ENCODE measurements around the gene PNKD. TPM values are rescaled to one million over a fixed set of nuclear protein-coding genes. Genes with fewer than 3 reads are reported as not detected.

Gene PNKD
- total and polyA plus RNA-seq, 4 donors: 26.9 to 108 (median 65.7) TPM

- no peaks in the 10 kb centered on the region for H3K27me3 ChIP-seq (ENCODE audit: control insufficient read depth in 1 of 2, insufficient read depth in 2 of 2, low read length in 1 of 2)
- intact Hi-C loops (cut with DNase I): no loop called here
- H3K36me3 ChIP-seq (ENCODE audit: control insufficient read depth in 1 of 2, insufficient read depth in 2 of 2, low read length in 1 of 2): no peaks in the 10 kb centered on the region
- no peaks in the 10 kb centered on the region for H3K9me3 ChIP-seq (ENCODE audit: control insufficient read depth, low read length)
- 89 to 90% methylated on average over 10 of the region's 10 CpGs for WGBS, 2 donors
- no peaks in the 10 kb centered on the region for H3K4me1 ChIP-seq (ENCODE audit: control insufficient read depth in 1 of 2, insufficient read depth in 2 of 2, low read length in 2 of 2)
- no peak overlapping the region for H3K27ac ChIP-seq (ENCODE audit: low read depth in 1 of 2, low read length in 2 of 2)
- DNase-seq (peak in 1 of 2 donors; percentile 51), ATAC-seq (ENCODE audit: low FRiP score) (no peak)
- H3K4me3 ChIP-seq (ENCODE audit: low read length in 2 of 2): no peak overlapping the region
Observed at GRCh38 chr2:218383892-218384519, 113.7 kb downstream of the PNKD start.

GRCh38 chr2:218384975-218385374 is 114.7 kb downstream of the PNKD start:
- Histone ChIP-seq H3K27ac (ENCODE audit: low read depth in 1 of 2, low read length in 2 of 2) (no peak overlapping the region), H3K4me3 (ENCODE audit: low read length in 2 of 2) (no peak overlapping the region), H3K27me3 (ENCODE audit: control insufficient read depth in 1 of 2, insufficient read depth in 2 of 2, low read length in 1 of 2) (no peaks in the 10 kb centered on the region), H3K4me1 (ENCODE audit: control insufficient read depth in 1 of 2, insufficient read depth in 2 of 2, low read length in 2 of 2) (no peaks in the 10 kb centered on the region), H3K9me3 (ENCODE audit: control insufficient read depth, low read length) (no peaks in the 10 kb centered on the region), H3K36me3 (ENCODE audit: control insufficient read depth in 1 of 2, insufficient read depth in 2 of 2, low read length in 1 of 2) (no peaks in the 10 kb centered on the region)
- DNase-seq: no peak
- intact Hi-C loops (cut with DNase I): no loop called here
- no peak for ATAC-seq (ENCODE audit: low FRiP score)
- WGBS, 2 donors: 87 to 88% methylated on average over 9 of the region's 9 CpGs

GRCh38 chr2:218386505-218387368 is 116.4 kb downstream of the PNKD start:
- peak; percentile 4 for ATAC-seq (ENCODE audit: low FRiP score)
- no peak overlapping the region for H3K4me3 ChIP-seq (ENCODE audit: low read length in 2 of 2)
- DNase-seq: no peak
- H3K9me3 ChIP-seq (ENCODE audit: control insufficient read depth, low read length): no peaks in the 10 kb centered on the region
- H3K27ac ChIP-seq (ENCODE audit: low read depth in 1 of 2, low read length in 2 of 2): no peak overlapping the region
- no peaks in the 10 kb centered on the region for H3K36me3 ChIP-seq (ENCODE audit: control insufficient read depth in 1 of 2, insufficient read depth in 2 of 2, low read length in 1 of 2)
- no peaks in the 10 kb centered on the region for H3K27me3 ChIP-seq (ENCODE audit: control insufficient read depth in 1 of 2, insufficient read depth in 2 of 2, low read length in 1 of 2)
- WGBS, 2 donors: 87 to 89% methylated on average over 23 of the region's 23 CpGs
- H3K4me1 ChIP-seq (ENCODE audit: control insufficient read depth in 1 of 2, insufficient read depth in 2 of 2, low read length in 2 of 2): no peaks in the 10 kb centered on the region
- intact Hi-C loops (cut with DNase I): no loop called here

GRCh38 chr2:218387369-218388194 is 117.3 kb downstream of the PNKD start:
- ATAC-seq (ENCODE audit: low FRiP score) (peak; percentile 81), DNase-seq (peak; percentile 67 to 87)
- H3K36me3 ChIP-seq (ENCODE audit: control insufficient read depth in 1 of 2, insufficient read depth in 2 of 2, low read length in 1 of 2): no peaks in the 10 kb centered on the region
- no peak overlapping the region for H3K4me3 ChIP-seq (ENCODE audit: low read length in 2 of 2)
- WGBS, 2 donors: 19 to 22% methylated on average over 36 to 38 of the region's 38 CpGs
- H3K4me1 ChIP-seq (ENCODE audit: control insufficient read depth in 1 of 2, insufficient read depth in 2 of 2, low read length in 2 of 2): no peaks in the 10 kb centered on the region
- H3K27ac ChIP-seq (ENCODE audit: low read depth in 1 of 2, low read length in 2 of 2): no peak overlapping the region
- intact Hi-C loops (cut with DNase I): no loop called here
- H3K9me3 ChIP-seq (ENCODE audit: control insufficient read depth, low read length): no peaks in the 10 kb centered on the region
- H3K27me3 ChIP-seq (ENCODE audit: control insufficient read depth in 1 of 2, insufficient read depth in 2 of 2, low read length in 1 of 2): no peaks in the 10 kb centered on the region

GRCh38 chr2:218389333-218390150 is 119.2 kb downstream of the PNKD start:
- Histone ChIP-seq H3K9me3 (ENCODE audit: control insufficient read depth, low read length) (no peaks in the 10 kb centered on the region), H3K36me3 (ENCODE audit: control insufficient read depth in 1 of 2, insufficient read depth in 2 of 2, low read length in 1 of 2) (no peaks in the 10 kb centered on the region), H3K4me1 (ENCODE audit: control insufficient read depth in 1 of 2, insufficient read depth in 2 of 2, low read length in 2 of 2) (no peaks in the 10 kb centered on the region), H3K4me3 (ENCODE audit: low read length in 2 of 2) (no peak overlapping the region), H3K27me3 (ENCODE audit: control insufficient read depth in 1 of 2, insufficient read depth in 2 of 2, low read length in 1 of 2) (no peaks in the 10 kb centered on the region), H3K27ac (ENCODE audit: low read depth in 1 of 2, low read length in 2 of 2) (no peak overlapping the region)
- intact Hi-C loops (cut with DNase I): loop anchor here in 1 of 2 donors (10.0 kb wide), 1 partner anchor 205 kb away; no protein-coding TSS in a partner anchor
- no peak for DNase-seq
- WGBS, 2 donors: 95 to 96% methylated on average over 17 of the region's 17 CpGs
- no peak for ATAC-seq (ENCODE audit: low FRiP score)

GRCh38 chr2:218391202-218391601 is 120.9 kb downstream of the PNKD start:
- DNase-seq: no peak
- ATAC-seq (ENCODE audit: low FRiP score): no peak
- 96% methylated on average over 23 of the region's 23 CpGs for WGBS, 2 donors
- H3K27ac ChIP-seq (ENCODE audit: low read depth in 1 of 2, low read length in 2 of 2): no peak overlapping the region
- H3K36me3 ChIP-seq (ENCODE audit: control insufficient read depth in 1 of 2, insufficient read depth in 2 of 2, low read length in 1 of 2): no peaks in the 10 kb centered on the region
- intact Hi-C loops (cut with DNase I): loop anchor here in 1 of 2 donors (10.0 kb wide), 1 partner anchor 206 kb away; no protein-coding TSS in a partner anchor
- H3K27me3 ChIP-seq (ENCODE audit: control insufficient read depth in 1 of 2, insufficient read depth in 2 of 2, low read length in 1 of 2): no peaks in the 10 kb centered on the region
- no peaks in the 10 kb centered on the region for H3K9me3 ChIP-seq (ENCODE audit: control insufficient read depth, low read length)
- H3K4me3 ChIP-seq (ENCODE audit: low read length in 2 of 2): no peak overlapping the region
- H3K4me1 ChIP-seq (ENCODE audit: control insufficient read depth in 1 of 2, insufficient read depth in 2 of 2, low read length in 2 of 2): no peaks in the 10 kb centered on the region

GRCh38 chr2:218392459-218392858 is 122.1 kb downstream of the PNKD start:
- Histone ChIP-seq H3K4me1 (ENCODE audit: control insufficient read depth in 1 of 2, insufficient read depth in 2 of 2, low read length in 2 of 2) (no peaks in the 10 kb centered on the region), H3K9me3 (ENCODE audit: control insufficient read depth, low read length) (no peaks in the 10 kb centered on the region), H3K4me3 (ENCODE audit: low read length in 2 of 2) (no peak overlapping the region), H3K27me3 (ENCODE audit: control insufficient read depth in 1 of 2, insufficient read depth in 2 of 2, low read length in 1 of 2) (no peaks in the 10 kb centered on the region), H3K36me3 (ENCODE audit: control insufficient read depth in 1 of 2, insufficient read depth in 2 of 2, low read length in 1 of 2) (no peaks in the 10 kb centered on the region), H3K27ac (ENCODE audit: low read depth in 1 of 2, low read length in 2 of 2) (no peak overlapping the region)
- intact Hi-C loops (cut with DNase I): loop anchor here in 1 of 2 donors (10.0 kb wide), 1 partner anchor 208 kb away; no protein-coding TSS in a partner anchor
- no peak for DNase-seq
- no peak for ATAC-seq (ENCODE audit: low FRiP score)
- 92 to 93% methylated on average over 5 of the region's 5 CpGs for WGBS, 2 donors

Data from aorta (tissue), 5 donors.